Measurements from ENCODE around the gene BZW1. TPM values are rescaled to one million over a fixed set of nuclear protein-coding genes. Genes with fewer than 3 reads are reported as not detected.

The BZW1 gene
- total and polyA plus RNA-seq, 2 experiments from 2014 or later = 118 to 323 TPM

DNA sequence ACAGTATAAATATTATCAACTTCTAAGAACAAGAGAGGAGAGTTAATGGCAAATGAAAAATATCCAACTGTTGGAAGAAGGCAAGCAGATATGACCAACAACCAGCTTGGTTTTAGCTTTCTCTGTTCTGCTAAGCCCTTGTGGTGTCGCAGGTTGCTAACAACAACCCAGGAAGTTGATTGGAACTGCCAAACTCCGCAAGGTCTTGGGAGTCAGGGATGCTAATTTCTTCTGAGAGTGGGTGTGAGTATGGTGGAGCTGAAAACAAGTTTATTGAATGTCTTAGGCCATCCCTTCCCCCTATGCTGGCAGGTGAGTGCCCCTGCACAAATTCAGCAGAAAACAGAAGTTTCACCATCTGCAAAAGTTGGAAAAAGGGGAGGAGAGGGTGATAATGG lies 17.5 kb downstream of the BZW1 start:
- H3K9me2 ChIP-seq (ENCODE audit: insufficient read depth) = no peaks in the 10 kb centered on the region
- no peak overlapping the region for H3K4me3 ChIP-seq
- H4K20me1 ChIP-seq (replicated peaks; ENCODE audit: insufficient read depth) = 0 out of 2 replicates have a peak, but pooled peaks cover 2% of the 10 kb centered on the region
- H3K36me3 ChIP-seq (ENCODE audit: insufficient read depth) = no peaks in the 10 kb centered on the region
- H3K27me3 ChIP-seq (ENCODE audit: insufficient read depth) = no peaks in the 10 kb centered on the region
- H3K4me2 ChIP-seq = no peak overlapping the region
- Mint-ChIP-seq H3K4me1 (no peaks in the 10 kb centered on the region; the same call in 2 of the 3 replicates), H3K9me3 (no peaks in the 10 kb centered on the region), H3K27me3 (ENCODE audit: insufficient read depth, low read depth, poor library complexity) (no peaks in the 10 kb centered on the region), H3K27ac (no peak overlapping the region), H3K36me3 (ENCODE audit: low read depth) (peaks cover 6% of the 10 kb centered on the region), H3K4me3 (no peak overlapping the region)
- no peak for TF ChIP-seq NANOG (IDR thresholded peaks at IDR 0.05; ENCODE audit: borderline replicate concordance)
- TF ChIP-seq, protein P1, sequence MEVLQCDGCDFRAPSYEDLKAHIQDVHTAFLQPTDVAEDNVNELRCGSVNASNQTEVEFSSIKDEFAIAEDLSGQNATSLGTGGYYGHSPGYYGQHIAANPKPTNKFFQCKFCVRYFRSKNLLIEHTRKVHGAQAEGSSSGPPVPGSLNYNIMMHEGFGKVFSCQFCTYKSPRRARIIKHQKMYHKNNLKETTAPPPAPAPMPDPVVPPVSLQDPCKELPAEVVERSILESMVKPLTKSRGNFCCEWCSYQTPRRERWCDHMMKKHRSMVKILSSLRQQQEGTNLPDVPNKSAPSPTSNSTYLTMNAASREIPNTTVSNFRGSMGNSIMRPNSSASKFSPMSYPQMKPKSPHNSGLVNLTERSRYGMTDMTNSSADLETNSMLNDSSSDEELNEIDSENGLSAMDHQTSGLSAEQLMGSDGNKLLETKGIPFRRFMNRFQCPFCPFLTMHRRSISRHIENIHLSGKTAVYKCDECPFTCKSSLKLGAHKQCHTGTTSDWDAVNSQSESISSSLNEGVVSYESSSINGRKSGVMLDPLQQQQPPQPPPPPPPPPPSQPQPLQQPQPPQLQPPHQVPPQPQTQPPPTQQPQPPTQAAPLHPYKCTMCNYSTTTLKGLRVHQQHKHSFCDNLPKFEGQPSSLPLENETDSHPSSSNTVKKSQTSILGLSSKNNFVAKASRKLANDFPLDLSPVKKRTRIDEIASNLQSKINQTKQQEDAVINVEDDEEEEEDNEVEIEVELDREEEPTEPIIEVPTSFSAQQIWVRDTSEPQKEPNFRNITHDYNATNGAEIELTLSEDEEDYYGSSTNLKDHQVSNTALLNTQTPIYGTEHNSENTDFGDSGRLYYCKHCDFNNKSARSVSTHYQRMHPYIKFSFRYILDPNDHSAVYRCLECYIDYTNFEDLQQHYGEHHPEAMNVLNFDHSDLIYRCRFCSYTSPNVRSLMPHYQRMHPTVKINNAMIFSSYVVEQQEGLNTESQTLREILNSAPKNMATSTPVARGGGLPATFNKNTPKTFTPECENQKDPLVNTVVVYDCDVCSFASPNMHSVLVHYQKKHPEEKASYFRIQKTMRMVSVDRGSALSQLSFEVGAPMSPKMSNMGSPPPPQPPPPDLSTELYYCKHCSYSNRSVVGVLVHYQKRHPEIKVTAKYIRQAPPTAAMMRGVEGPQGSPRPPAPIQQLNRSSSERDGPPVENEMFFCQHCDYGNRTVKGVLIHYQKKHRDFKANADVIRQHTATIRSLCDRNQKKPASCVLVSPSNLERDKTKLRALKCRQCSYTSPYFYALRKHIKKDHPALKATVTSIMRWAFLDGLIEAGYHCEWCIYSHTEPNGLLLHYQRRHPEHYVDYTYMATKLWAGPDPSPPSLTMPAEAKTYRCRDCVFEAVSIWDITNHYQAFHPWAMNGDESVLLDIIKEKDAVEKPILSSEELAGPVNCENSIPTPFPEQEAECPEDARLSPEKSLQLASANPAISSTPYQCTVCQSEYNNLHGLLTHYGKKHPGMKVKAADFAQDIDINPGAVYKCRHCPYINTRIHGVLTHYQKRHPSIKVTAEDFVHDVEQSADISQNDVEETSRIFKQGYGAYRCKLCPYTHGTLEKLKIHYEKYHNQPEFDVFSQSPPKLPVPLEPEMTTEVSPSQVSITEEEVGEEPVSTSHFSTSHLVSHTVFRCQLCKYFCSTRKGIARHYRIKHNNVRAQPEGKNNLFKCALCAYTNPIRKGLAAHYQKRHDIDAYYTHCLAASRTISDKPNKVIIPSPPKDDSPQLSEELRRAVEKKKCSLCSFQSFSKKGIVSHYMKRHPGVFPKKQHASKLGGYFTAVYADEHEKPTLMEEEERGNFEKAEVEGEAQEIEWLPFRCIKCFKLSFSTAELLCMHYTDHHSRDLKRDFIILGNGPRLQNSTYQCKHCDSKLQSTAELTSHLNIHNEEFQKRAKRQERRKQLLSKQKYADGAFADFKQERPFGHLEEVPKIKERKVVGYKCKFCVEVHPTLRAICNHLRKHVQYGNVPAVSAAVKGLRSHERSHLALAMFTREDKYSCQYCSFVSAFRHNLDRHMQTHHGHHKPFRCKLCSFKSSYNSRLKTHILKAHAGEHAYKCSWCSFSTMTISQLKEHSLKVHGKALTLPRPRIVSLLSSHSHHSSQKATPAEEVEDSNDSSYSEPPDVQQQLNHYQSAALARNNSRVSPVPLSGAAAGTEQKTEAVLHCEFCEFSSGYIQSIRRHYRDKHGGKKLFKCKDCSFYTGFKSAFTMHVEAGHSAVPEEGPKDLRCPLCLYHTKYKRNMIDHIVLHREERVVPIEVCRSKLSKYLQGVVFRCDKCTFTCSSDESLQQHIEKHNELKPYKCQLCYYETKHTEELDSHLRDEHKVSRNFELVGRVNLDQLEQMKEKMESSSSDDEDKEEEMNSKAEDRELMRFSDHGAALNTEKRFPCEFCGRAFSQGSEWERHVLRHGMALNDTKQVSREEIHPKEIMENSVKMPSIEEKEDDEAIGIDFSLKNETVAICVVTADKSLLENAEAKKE (CRISPR knock-in tag; IDR thresholded peaks at IDR 0.05) = no peak
- no peak for TF ChIP-seq EZH2phosphoT487 (IDR thresholded peaks at IDR 0.05; ENCODE audit: unreplicated experiment)
- TF ChIP-seq POLR2AphosphoS5 (IDR thresholded peaks at IDR 0.05; ENCODE audit: low read depth) = no peak
- TF ChIP-seq STAT1 (IDR thresholded peaks at IDR 0.05; ENCODE audit: unreplicated experiment) = no peak
- TF ChIP-seq CTCF (conservative IDR thresholded peaks at IDR 0.05; ENCODE audit: low read depth in 2 of 2) = no peak
- no peak for TF ChIP-seq JUNB (IDR thresholded peaks at IDR 0.05; ENCODE audit: unreplicated experiment)
- TF ChIP-seq, protein P2, sequence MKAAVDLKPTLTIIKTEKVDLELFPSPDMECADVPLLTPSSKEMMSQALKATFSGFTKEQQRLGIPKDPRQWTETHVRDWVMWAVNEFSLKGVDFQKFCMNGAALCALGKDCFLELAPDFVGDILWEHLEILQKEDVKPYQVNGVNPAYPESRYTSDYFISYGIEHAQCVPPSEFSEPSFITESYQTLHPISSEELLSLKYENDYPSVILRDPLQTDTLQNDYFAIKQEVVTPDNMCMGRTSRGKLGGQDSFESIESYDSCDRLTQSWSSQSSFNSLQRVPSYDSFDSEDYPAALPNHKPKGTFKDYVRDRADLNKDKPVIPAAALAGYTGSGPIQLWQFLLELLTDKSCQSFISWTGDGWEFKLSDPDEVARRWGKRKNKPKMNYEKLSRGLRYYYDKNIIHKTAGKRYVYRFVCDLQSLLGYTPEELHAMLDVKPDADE (IDR thresholded peaks at IDR 0.05) = no peak
- no peak for TF ChIP-seq ZNF331 (CRISPR knock-in tag; IDR thresholded peaks at IDR 0.05; ENCODE audit: low read depth)
- no peak for TF ChIP-seq CREB1 (CRISPR knock-in tag; IDR thresholded peaks at IDR 0.05; ENCODE audit: low read depth)
- TF ChIP-seq ZNF114 (CRISPR knock-in tag; IDR thresholded peaks at IDR 0.05) = no peak
- TF ChIP-seq EZH2 (IDR thresholded peaks at IDR 0.05; ENCODE audit: low read depth, unreplicated experiment) = no peak
- no peak for TF ChIP-seq REST (IDR thresholded peaks at IDR 0.05; ENCODE audit: unreplicated experiment)
- H3K79me2 ChIP-seq (replicated peaks; ENCODE audit: insufficient read depth) = no peaks in the 10 kb centered on the region
- DNase-seq (ENCODE audit: low spot score) (peak; percentile 61), ATAC-seq (peak; percentile 72)
- 0 out of 2 replicates have a peak, but pooled peaks cover 4% of the 10 kb centered on the region for H3F3A ChIP-seq (replicated peaks; ENCODE audit: low read depth)
- H2AFZ ChIP-seq = no peak overlapping the region
- no peak overlapping the region for H3K27ac ChIP-seq (ENCODE audit: low read depth)
- no peaks in the 10 kb centered on the region for H3K4me1 ChIP-seq (ENCODE audit: insufficient read depth)

All from GM23338 (cell line).